Left renal pelvis (tissue), 4 donors: ENCODE data around the gene LMF2. TPM values are rescaled to one million over a fixed set of nuclear protein-coding genes. Genes with fewer than 3 reads are reported as not detected.
"Not testable (repeated sequence)": the region's sequence is repeated elsewhere in the genome, so short reads cannot be mapped to it uniquely, and the experiment has no call there.

Experiments
- DNase-seq, 4 donors: peaks; one replicate each; pipeline ENCODE4 v3.0.0-alpha.2; 2013; ENCODE audit warnings: low read depth in 4 of 4, low spot score in 3 of 4
- polyA plus RNA-seq, 4 donors: library from polyadenylated mRNA; unstranded; fragments of 120-200 nt; gene quantifications; one replicate each; pipeline ENCODE4 v1.2.1, GENCODE V29; 2013; ENCODE audit not compliant: insufficient read length in 4 of 4

Gene LMF2
- polyA plus RNA-seq, 4 donors = 34.7 to 68.3 (median 42.0) TPM

- no peak for DNase-seq
Measured at GRCh38 chr22:50524676-50525103, 17.2 kb upstream of the LMF2 start.

DNA sequence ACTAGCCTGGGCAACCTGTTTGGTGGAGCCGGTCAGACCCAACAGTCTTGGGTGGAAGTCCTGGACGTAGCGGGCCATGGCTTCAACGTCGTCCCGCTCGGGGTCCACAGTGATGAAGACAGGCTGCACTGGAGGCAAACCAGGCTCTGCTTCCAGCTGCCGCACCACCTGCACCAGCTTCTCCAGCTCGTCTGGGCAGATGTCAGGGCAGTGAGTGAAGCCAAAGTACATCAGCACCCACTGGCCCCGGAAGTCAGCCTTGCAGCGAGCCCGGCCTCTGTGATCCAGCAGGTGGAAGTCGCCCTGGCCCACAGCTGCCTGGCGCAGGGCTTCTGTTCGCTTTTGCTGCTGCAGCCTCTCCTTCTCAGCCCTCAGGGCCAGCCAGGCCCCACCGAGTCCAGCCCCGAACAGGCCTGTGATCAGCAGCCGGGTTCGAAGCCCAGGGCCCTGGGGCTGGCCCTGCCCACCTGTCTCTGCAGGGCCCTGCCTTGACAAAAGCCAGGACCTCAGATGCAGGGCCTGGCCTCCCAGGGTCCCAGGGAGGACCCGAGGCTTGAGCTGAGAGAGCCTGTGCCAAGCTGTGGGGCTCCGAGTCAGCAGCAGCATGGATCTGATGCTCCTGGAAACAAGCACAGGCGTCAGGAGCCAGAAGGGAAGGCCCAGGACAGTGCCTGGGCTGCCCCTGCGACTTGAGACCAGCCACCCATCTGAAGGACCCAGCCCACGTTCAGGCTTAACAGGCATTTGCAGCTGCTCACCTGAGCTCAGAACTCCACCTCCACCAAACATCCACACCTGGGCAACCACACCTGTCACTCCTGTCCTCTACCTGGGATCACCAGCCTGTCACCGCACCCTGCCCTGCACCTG lies 16.5 kb upstream of the LMF2 start:
- no peak for DNase-seq

DNA sequence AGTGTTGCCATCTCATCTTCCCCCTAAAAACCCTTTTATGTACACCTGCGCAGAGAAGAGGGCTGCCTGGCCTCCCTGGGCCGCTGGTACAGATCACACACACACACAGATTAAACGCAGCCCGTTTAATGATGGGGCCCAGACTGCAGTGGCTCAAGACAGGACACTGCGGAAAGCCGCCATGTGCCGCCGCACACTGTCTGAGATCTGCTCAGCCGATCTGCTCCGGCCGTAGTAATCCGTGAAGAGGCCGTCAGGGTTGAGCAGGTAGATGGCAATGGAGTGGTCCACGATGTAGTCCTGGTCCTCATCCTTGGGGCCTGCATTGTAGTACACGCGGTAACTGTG lies 15.9 kb upstream of the LMF2 start:
- DNase-seq = no peak

- no peak for DNase-seq
Measured at GRCh38 chr22:50522806-50523438, 15.4 kb upstream of the LMF2 start.

- no peak for DNase-seq
Measured at GRCh38 chr22:50522208-50522805, 14.8 kb upstream of the LMF2 start.

- no peak for DNase-seq
Measured at GRCh38 chr22:50521710-50522109, 14.2 kb upstream of the LMF2 start.

DNA sequence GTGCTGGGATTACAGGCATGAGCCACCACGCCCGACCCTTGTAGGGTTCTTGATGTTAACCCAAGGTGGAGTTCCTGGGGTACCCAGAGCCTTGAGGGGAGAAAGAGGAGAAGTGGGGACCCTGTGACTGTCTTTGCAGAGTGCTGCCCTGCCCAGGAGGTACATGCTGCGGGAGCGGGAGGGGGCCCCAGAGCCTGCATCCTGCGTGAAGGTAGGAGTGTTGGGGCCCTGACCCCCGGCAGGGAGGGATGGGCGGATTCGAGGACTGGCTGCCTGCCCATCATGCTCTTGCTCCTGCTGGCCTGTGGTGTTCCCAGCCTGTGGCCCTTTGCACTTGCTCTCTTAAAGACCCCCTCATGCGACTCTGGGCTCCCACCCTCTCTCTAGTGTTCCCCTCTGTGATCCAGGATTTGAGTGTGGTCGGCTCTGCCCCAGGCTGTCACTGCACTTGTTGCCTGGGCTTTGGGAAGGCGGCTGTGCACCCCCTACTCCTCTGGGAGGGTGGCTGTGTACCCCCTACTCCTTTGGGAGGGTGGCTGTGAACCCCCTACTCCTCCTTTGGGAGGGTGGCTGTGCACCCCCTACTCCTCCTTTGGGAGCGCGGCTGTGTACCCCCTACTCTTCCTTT lies 13.4 kb upstream of the LMF2 start:
- DNase-seq = no peak

DNA sequence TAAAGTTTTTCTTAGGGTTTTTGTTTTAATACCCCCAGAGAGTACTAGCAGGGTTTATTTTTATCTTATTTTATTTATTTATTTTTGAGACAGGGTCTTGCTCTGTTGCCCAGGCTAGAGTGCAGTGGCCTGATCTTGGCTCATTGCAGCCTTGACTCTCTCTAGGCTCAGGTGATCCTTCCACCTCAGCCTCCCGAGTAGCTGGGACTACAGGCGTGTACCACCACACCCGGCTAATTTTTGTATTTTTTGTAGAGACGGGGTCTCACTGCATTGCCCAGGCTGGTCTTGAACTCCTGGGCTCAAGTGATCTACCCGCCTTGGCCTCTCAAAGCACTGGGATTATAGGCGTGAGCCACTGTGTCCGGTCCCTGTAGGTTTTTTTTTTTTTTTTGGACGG lies 12.7 kb upstream of the LMF2 start:
- DNase-seq = not testable (repeated sequence)

- no peak for DNase-seq
Measured at GRCh38 chr22:50519151-50519550, 11.6 kb upstream of the LMF2 start.

- no peak for DNase-seq
Measured at GRCh38 chr22:50518606-50519005, 11.1 kb upstream of the LMF2 start.

DNA sequence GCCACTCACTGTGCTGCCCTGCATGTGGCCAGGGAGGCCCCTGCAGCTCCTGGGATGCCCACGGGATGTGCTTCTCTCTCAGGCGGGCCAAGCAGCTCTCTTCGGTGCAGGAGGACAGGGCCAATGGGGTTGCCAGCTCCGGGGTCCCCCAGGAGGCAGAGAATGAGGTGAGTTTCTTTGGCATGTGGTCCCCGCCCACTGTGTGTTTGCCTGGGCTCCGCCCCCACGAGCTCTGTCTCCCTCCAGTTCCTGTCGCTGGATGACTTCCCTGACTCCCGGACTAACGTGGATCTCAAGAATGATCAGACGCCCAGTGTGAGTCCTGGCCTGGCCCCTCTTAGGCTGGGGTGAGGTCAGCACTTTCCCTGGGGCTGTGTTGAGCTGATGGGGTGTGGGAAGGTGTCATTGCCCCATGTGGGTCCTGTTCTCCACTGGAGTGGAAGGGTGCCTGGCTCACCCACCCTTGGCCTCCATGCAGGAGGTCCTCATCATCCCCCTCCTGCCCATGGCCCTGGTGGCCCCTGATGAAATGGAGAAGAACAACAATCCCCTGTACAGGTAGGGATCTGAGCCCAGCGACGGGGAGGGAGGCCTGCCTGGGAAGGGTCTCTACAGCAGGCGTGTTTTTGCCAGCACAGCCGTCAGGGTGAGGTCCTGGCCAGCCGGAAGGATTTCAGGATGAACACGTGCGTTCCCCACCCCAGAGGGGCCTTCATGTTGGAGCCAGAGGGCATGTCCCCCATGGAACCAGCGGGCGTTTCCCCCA lies 10.2 kb upstream of the LMF2 start:
- no peak for DNase-seq

DNA sequence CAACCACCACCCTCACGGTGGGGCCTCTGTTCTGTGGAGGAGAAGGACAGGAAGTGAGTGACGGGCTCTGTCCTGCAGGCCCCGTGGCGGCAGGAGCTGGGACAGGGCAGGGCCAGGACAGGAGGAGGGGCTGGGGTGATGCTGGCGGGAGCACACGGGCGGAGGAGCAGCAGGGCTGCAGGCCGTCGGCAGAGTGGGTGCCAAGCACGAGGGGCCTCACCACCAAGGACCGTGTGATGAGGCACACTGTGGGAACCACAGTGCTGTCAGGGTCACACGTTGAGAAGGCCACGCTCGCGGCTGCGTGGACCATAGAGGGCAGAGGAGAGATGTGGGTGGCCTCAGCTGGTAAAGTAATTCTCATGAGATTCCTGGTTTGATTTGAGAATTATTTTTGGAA lies 9.4 kb upstream of the LMF2 start:
- no peak for DNase-seq

GRCh38 chr22:50516068-50516467 lies 8.6 kb upstream of the LMF2 start:
- no peak for DNase-seq

GRCh38 chr22:50513175-50513574 lies 5.7 kb upstream of the LMF2 start:
- no peak for DNase-seq

GRCh38 chr22:50508897-50509296 lies 1.4 kb upstream of the LMF2 start:
- no peak for DNase-seq

GRCh38 chr22:50507991-50508884 lies 736 bp upstream of the LMF2 start, which contains the start of gene NCAPH2:
TSS of gene NCAPH2 (plus strand) at chr22:50508224. CDS start at chr22:50508338, 114 bp downstream.
- peak; percentile 94 to 98 (median 98) for DNase-seq

DNA sequence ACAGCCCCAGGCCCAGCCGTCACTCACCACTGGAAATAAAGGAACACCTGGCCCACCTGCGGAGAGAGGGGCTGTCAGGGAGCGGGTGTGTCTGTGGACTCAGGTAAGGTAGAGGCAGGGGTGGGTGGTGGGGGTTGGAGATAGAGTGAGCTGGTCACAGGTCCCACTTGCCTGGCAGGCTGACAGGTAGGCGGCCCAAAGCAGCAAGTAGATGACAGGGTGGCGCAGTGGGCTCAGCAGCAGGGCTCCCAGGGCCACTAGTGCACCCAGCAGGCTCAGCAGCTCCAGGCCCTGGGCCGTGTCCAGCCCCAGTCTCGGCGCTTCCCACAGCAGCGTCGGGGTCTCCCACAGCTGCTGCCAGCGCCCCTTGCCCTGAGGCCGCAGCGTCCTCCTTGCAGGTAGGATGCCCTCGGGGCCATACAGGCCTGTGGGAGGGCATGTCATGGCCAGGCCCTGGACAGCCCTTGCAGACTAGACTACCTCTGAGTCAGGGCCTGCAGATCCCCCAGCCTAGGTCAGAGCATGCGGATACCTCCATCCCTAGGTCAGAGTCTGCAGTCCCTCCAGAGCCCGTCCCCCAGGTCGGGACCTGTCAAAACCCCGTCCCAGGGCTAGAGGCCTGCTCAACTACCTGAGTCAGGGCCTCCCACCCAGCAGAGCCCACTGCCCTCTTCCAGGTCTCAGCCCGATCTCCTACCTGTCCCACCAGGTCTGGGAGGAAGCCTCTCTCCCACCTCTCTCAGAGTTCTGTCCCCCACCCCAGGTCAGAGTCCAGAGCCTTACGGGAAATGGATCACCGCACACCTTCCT lies 686 bp downstream of the LMF2 start:
- no peak for DNase-seq

- no peak for DNase-seq
Measured at GRCh38 chr22:50505776-50506610, 1.5 kb downstream of the LMF2 start.
